Osteoblast (primary cell): ENCODE data around the gene ARMC9. TPM values are rescaled to one million over a fixed set of nuclear protein-coding genes. Genes with fewer than 3 reads are reported as not detected.

Source experiments
- DNase-seq: peaks from one replicate; pipeline ENCODE4 v3.0.0; 2011; ENCODE audit warnings: low spot score, mixed read lengths; ENCODE audit not compliant: insufficient read length; ENCODE audit errors: missing footprints
- H2AFZ ChIP-seq: 2 replicates; pipeline ENCODE4 v1.6.0; 2011; ENCODE audit warnings: mild to moderate bottlenecking, low read length
- H3K27ac ChIP-seq: 2 replicates; pipeline ENCODE4 v1.5.1; 2011; ENCODE audit warnings: mild to moderate bottlenecking, low read depth, low read length, moderate library complexity
- H3K27me3 ChIP-seq: 2 replicates; pipeline ENCODE4 v1.6.0; 2012; ENCODE audit warnings: mild to moderate bottlenecking, control low read depth, inconsistent platforms, low read length, moderate library complexity; ENCODE audit not compliant: insufficient read depth
- H3K36me3 ChIP-seq: 2 replicates; pipeline ENCODE4 v1.5.1; 2011; ENCODE audit warnings: mild to moderate bottlenecking, low read length, control low read depth, moderate library complexity; ENCODE audit not compliant: insufficient read depth
- H3K4me1 ChIP-seq: 2 replicates; pipeline ENCODE4 v1.5.1; 2011; ENCODE audit warnings: mild to moderate bottlenecking, low read length, control low read depth, moderate library complexity; ENCODE audit not compliant: insufficient read depth
- H3K4me2 ChIP-seq: 2 replicates; pipeline ENCODE4 v1.6.0; 2011; ENCODE audit warnings: mild to moderate bottlenecking, low read length; ENCODE audit not compliant: insufficient read depth
- H3K4me3 ChIP-seq: fragments of 200-600 bp; sonication (generic); 3 replicates; pipeline ENCODE4 v1.5.1; 2012; ENCODE audit warnings: mild to moderate bottlenecking, low read length, inconsistent platforms; ENCODE audit not compliant: insufficient read depth
- H3K79me2 ChIP-seq: 2 replicates; pipeline ENCODE4 v1.6.0; 2012; ENCODE audit warnings: mild to moderate bottlenecking, low read length, control low read depth, inconsistent platforms; ENCODE audit not compliant: insufficient read depth
- H3K9me3 ChIP-seq: 2 replicates; pipeline ENCODE4 v1.5.1; 2011; ENCODE audit warnings: low read depth, low read length, control low read depth
- H4K20me1 ChIP-seq: 2 replicates; pipeline ENCODE4 v1.6.0; 2012; ENCODE audit warnings: mild to moderate bottlenecking, low read length, control low read depth; ENCODE audit not compliant: insufficient read depth
- CTCF ChIP-seq: IDR thresholded peaks from 2 replicates; pipeline ENCODE4 v1.5.1; 2011; ENCODE audit warnings: mild to moderate bottlenecking, low read depth, low read length, moderate library complexity; ENCODE audit errors: extremely low read depth
- total RNA-seq: library from RNA; depleted of rRNA; stranded (reverse); fragments of >200 nt; gene quantifications from 2 replicates; pipeline ENCODE4 v1.2.3, GENCODE V29; 2012

The ARMC9 gene
- total RNA-seq, 1 donor = 221 TPM

- no peaks in the 10 kb centered on the region for H3K9me3 ChIP-seq
- H3K4me2 ChIP-seq = no peak overlapping the region
- no peak overlapping the region for H2AFZ ChIP-seq
- no peak overlapping the region for H3K27ac ChIP-seq
- no peaks in the 10 kb centered on the region for H3K4me1 ChIP-seq
- no peaks in the 10 kb centered on the region for H3K27me3 ChIP-seq
- H3K36me3 ChIP-seq = peaks cover 8% of the 10 kb centered on the region
- TF ChIP-seq CTCF = no peak
- no peaks in the 10 kb centered on the region for H4K20me1 ChIP-seq
- no peaks in the 10 kb centered on the region for H3K79me2 ChIP-seq
- no peak for DNase-seq
- H3K4me3 ChIP-seq = no peak overlapping the region
Measured at GRCh38 chr2:231339316-231339715, 140.9 kb downstream of the ARMC9 start.

- Histone ChIP-seq H3K4me1 (no peaks in the 10 kb centered on the region), H3K79me2 (no peaks in the 10 kb centered on the region), H3K9me3 (no peaks in the 10 kb centered on the region), H2AFZ (no peak overlapping the region), H3K4me3 (no peak overlapping the region), H3K4me2 (no peak overlapping the region), H3K27me3 (no peaks in the 10 kb centered on the region), H4K20me1 (no peaks in the 10 kb centered on the region), H3K27ac (no peak overlapping the region), H3K36me3 (peaks cover 16% of the 10 kb centered on the region)
- no peak for TF ChIP-seq CTCF
- no peak for DNase-seq
Measured at GRCh38 chr2:231341100-231341499, 142.7 kb downstream of the ARMC9 start.

- H4K20me1 ChIP-seq = no peaks in the 10 kb centered on the region
- H3K27me3 ChIP-seq = no peaks in the 10 kb centered on the region
- H3K4me1 ChIP-seq = no peaks in the 10 kb centered on the region
- H3K36me3 ChIP-seq = peaks cover 21% of the 10 kb centered on the region
- no peak overlapping the region for H3K4me2 ChIP-seq
- no peak overlapping the region for H3K27ac ChIP-seq
- H2AFZ ChIP-seq = no peak overlapping the region
- no peaks in the 10 kb centered on the region for H3K9me3 ChIP-seq
- H3K4me3 ChIP-seq = no peak overlapping the region
- no peaks in the 10 kb centered on the region for H3K79me2 ChIP-seq
- DNase-seq = no peak
- TF ChIP-seq CTCF = no peak
Measured at GRCh38 chr2:231342061-231342711, 143.8 kb downstream of the ARMC9 start.

- no peak for TF ChIP-seq CTCF
- no peak overlapping the region for H2AFZ ChIP-seq
- no peak for DNase-seq
- no peaks in the 10 kb centered on the region for H3K27me3 ChIP-seq
- no peak overlapping the region for H3K27ac ChIP-seq
- no peaks in the 10 kb centered on the region for H4K20me1 ChIP-seq
- H3K4me3 ChIP-seq = no peak overlapping the region
- H3K79me2 ChIP-seq = no peaks in the 10 kb centered on the region
- peaks cover 21% of the 10 kb centered on the region for H3K36me3 ChIP-seq
- H3K4me2 ChIP-seq = no peak overlapping the region
- H3K9me3 ChIP-seq = no peaks in the 10 kb centered on the region
- H3K4me1 ChIP-seq = no peaks in the 10 kb centered on the region
Measured at GRCh38 chr2:231343006-231343710, 144.7 kb downstream of the ARMC9 start.
